K562 (cell line): Measurements from ENCODE around the gene ZBTB25. TPM values are rescaled to one million over a fixed set of nuclear protein-coding genes. Genes with fewer than 3 reads are reported as not detected.

ENCODE experiments used
- ATAC-seq: fragments of 200-7000 bp; cut with Tn5 transposase; 3 replicates; pipeline ENCODE4 v1.9.1; 2020; ENCODE audit warnings: moderate library complexity
- BruUV-seq: library from RNA; stranded (reverse); fragments of 400-500 nt; replicated peaks from 2 replicates; lab custom pipeline; 2021; lab: Mats Ljungman, UMichigan
- CTCF ChIA-PET: fragments of 300-600 bp; formaldehyde crosslinking; extraction: SDS; loops from one replicate; lab custom pipeline; 2021; ENCODE audit warnings: low intra/inter-chr PET ratio; lab: Yijun Ruan, JAX
- POLR2A ChIA-PET: fragments of 300-600, 350-650 bp; sonication (Branson Sonifier 250); formaldehyde crosslinking; extraction: SDS; loops from one replicate; lab custom pipeline; 2021; ENCODE audit warnings: antibody characterized with exemption, inconsistent platforms; lab: Yijun Ruan, JAX
- DNase-seq, 4 experiments: peaks; one replicate each; pipeline versions ENCODE4 v3.0.0 to v3.0.0-alpha.2; 2011 to 2018; ENCODE audit warnings: low spot score in 3 of 4, mixed read lengths in 3 of 4; ENCODE audit errors: extremely low read depth in 1 of 4
- FAIRE-seq: peaks from 2 replicates; lab custom pipeline; 2011; peaks lifted over from hg19 to GRCh38; lab: Jason Lieb, UNC
- H2AFZ ChIP-seq: 2 replicates; pipeline ENCODE4 v1.6.0; 2011; ENCODE audit warnings: low read depth, low read length, control low read depth, inconsistent platforms
- H3K27ac ChIP-seq: fragments of 200-600 bp; 3 replicates; pipeline ENCODE4 v1.8.0; 2011; ENCODE audit warnings: low read depth, mild to moderate bottlenecking, control low read depth, inconsistent platforms, low read length, moderate library complexity, mixed read lengths; ENCODE audit errors: extremely low read depth
- H3K27me3 ChIP-seq, 2 experiments: fragments of 300-600 bp in 1 of 2; 2 replicates in 1 of 2; 3 replicates in 1 of 2; pipeline versions ENCODE4 v1.6.0 to v1.8.0; 2011; ENCODE audit warnings: inconsistent platforms in 2 of 2, low read length in 2 of 2, mild to moderate bottlenecking in 1 of 2, mixed read lengths in 1 of 2, moderate library complexity in 1 of 2; ENCODE audit not compliant: control insufficient read depth in 2 of 2, insufficient read depth in 2 of 2
- H3K36me3 ChIP-seq: fragments of 300-600 bp; 3 replicates; pipeline ENCODE4 v1.8.0; 2011; ENCODE audit warnings: mild to moderate bottlenecking, low read length, inconsistent platforms; ENCODE audit not compliant: control insufficient read depth, insufficient read depth
- H3K4me1 ChIP-seq, 2 experiments: fragments of 200-600 bp in 1 of 2; replicated peaks in 1 of 2; 2 replicates in 1 of 2; 3 replicates in 1 of 2; pipeline versions ENCODE4 v1.5.1 to v1.8.0; 2011; ENCODE audit warnings: inconsistent platforms in 2 of 2, low read length in 2 of 2, mild to moderate bottlenecking in 1 of 2, mixed read lengths in 1 of 2, moderate library complexity in 1 of 2; ENCODE audit not compliant: control insufficient read depth in 2 of 2, insufficient read depth in 2 of 2
- H3K4me2 ChIP-seq: 2 replicates; pipeline ENCODE4 v1.6.1; 2011; ENCODE audit warnings: low read length, control low read depth, inconsistent platforms, mixed read lengths; ENCODE audit not compliant: insufficient read depth
- H3K4me3 ChIP-seq: fragments of 200-600 bp; sonication (generic), shearing (Covaris generic); 2 replicates; pipeline ENCODE4 v1.5.1; 2016; ENCODE audit warnings: control low read depth, inconsistent platforms
- H3K79me2 ChIP-seq: fragments of 200-600 bp; 3 replicates; pipeline ENCODE4 v1.8.0; 2011; ENCODE audit warnings: low read length, inconsistent platforms; ENCODE audit not compliant: control insufficient read depth, insufficient read depth
- H3K9ac ChIP-seq, 2 experiments: 2 replicates each; pipeline versions ENCODE4 v1.6.0 to v1.6.1; 2011; ENCODE audit warnings: low read depth in 2 of 2, low read length in 2 of 2, control low read depth in 1 of 2, inconsistent platforms in 1 of 2, mild to moderate bottlenecking in 1 of 2, mixed read lengths in 1 of 2; ENCODE audit not compliant: insufficient read depth in 1 of 2
- H3K9me1 ChIP-seq: one replicate; pipeline ENCODE4 v1.6.0; 2011; ENCODE audit warnings: inconsistent platforms, mild to moderate bottlenecking, low read length, moderate library complexity; ENCODE audit not compliant: control insufficient read depth, insufficient read depth
- H3K9me3 ChIP-seq: replicated peaks from 2 replicates; pipeline ENCODE4 v1.5.1; 2011; ENCODE audit warnings: low read depth, low read length, inconsistent platforms; ENCODE audit not compliant: control insufficient read depth, insufficient read depth
- H4K20me1 ChIP-seq: replicated peaks from 2 replicates; pipeline ENCODE4 v1.6.1; 2011; ENCODE audit warnings: low read length, inconsistent platforms, mixed read lengths; ENCODE audit not compliant: control insufficient read depth, insufficient read depth
- DMBX1 ChIP-seq: fragments of 250-450 bp; sonication (Bioruptor Pico); IDR thresholded peaks from 2 replicates; pipeline ENCODE4 v1.8.0; 2022; ENCODE audit warnings: inconsistent platforms, mild to moderate bottlenecking, moderate library complexity, borderline replicate concordance
- E2F5 ChIP-seq: sonication (generic); formaldehyde crosslinking; IDR thresholded peaks from 2 replicates; pipeline ENCODE4 v1.8.0; 2022; ENCODE audit warnings: mild to moderate bottlenecking, missing genetic modification reagents
- ETV1 ChIP-seq: fragments of 450-650 bp; conservative IDR thresholded peaks from 2 replicates; pipeline ENCODE4 v1.6.1; 2016; ENCODE audit warnings: missing genetic modification characterization, control low read depth, low read depth, missing compliant biosample characterization
- KHSRP ChIP-seq: fragments of 450-650 bp; IDR thresholded peaks from 2 replicates; pipeline ENCODE4 v1.6.1; 2017
- MTA2 ChIP-seq: fragments of 450-650 bp; IDR thresholded peaks from 2 replicates; pipeline ENCODE4 v1.6.1; 2016; ENCODE audit warnings: low read depth
- RFX7 ChIP-seq: fragments of 250-450 bp; sonication (Bioruptor Pico); IDR thresholded peaks from 2 replicates; pipeline ENCODE4 v1.5.1; 2021; ENCODE audit warnings: mild to moderate bottlenecking
- TAF15 ChIP-seq: fragments of 200-400 bp; formaldehyde crosslinking; IDR thresholded peaks from 2 replicates; pipeline ENCODE4 v1.6.1; 2017; ENCODE audit warnings: mild to moderate bottlenecking, low read depth, low read length, moderate library complexity
- TEAD4 ChIP-seq, 2 experiments: sonication (generic) in 1 of 2; formaldehyde crosslinking in 1 of 2; IDR thresholded peaks; 2 replicates each; pipeline versions ENCODE4 v1.6.1 to v1.8.0; 2012 to 2022; ENCODE audit warnings: borderline replicate concordance in 1 of 2, inconsistent platforms in 1 of 2, low read length in 1 of 2, mild to moderate bottlenecking in 1 of 2, missing genetic modification reagents in 1 of 2
- USF1 ChIP-seq: sonication (generic); formaldehyde crosslinking; IDR thresholded peaks from 2 replicates; pipeline ENCODE4 v1.9.0; 2022; ENCODE audit warnings: mild to moderate bottlenecking, missing genetic modification reagents
- ZNF140 ChIP-seq: fragments of 250-450 bp; sonication (Bioruptor Pico); IDR thresholded peaks from 2 replicates; pipeline ENCODE4 v1.8.0; 2021; ENCODE audit warnings: moderate library complexity, mild to moderate bottlenecking, inconsistent platforms
- ZNF23 ChIP-seq: fragments of 250-450 bp; sonication (Bioruptor Pico); IDR thresholded peaks from 2 replicates; pipeline ENCODE4 v1.4.0; 2020; ENCODE audit warnings: mild to moderate bottlenecking
- ZNF398 ChIP-seq: fragments of 250-450 bp; sonication (Bioruptor Pico); IDR thresholded peaks from 2 replicates; pipeline ENCODE4 v1.8.0; 2021; ENCODE audit warnings: moderate library complexity, mild to moderate bottlenecking, inconsistent platforms
- WGBS: fragments of 100-300 bp; shearing (Covaris generic); methylation state at CpG from one replicate; pipeline ENCODE4 v1.1.6; 2016; ENCODE audit warnings: low coverage, mixed read lengths; ENCODE audit not compliant: insufficient coverage; ENCODE audit errors: missing lambda C conversion rate; 5-methylcytosine and 5-hydroxymethylcytosine counted together
- in situ Hi-C: fragments of 300-500 bp; cut with MboI; formaldehyde crosslinking; loops from 4 replicates; pipeline ENCODE4 v1.15.0; 2018; ENCODE audit warnings: inconsistent platforms, mixed read lengths
- intact Hi-C: fragments of 100-400 bp; cut with micrococcal nuclease; formaldehyde crosslinking; loops from 2 replicates; pipeline ENCODE4 v1.14.2; 2022
- polyA plus RNA-seq, 8 experiments: library from polyadenylated mRNA; depleted of rRNA in 4 of 8; stranded (reverse) in 5 of 8; unstranded in 3 of 8; fragments of >200 nt; fragmentation: Nextera tagmentation in 2 of 8; fragmentation: Illumina TruSeq in 1 of 8; extraction: Ambion mirVana in 2 of 8; extraction: Trizol in 1 of 8; gene quantifications; 2 replicates each; pipeline versions ENCODE4 v1.2.1 to v1.2.3, GENCODE V29; 2011 to 2014; ENCODE audit warnings: inconsistent platforms in 1 of 8, missing spikeins in 1 of 8
- total RNA-seq, 7 experiments: library from RNA; depleted of rRNA in 6 of 7; stranded (reverse); fragments of >200 nt in 6 of 7; fragmentation: Illumina TruSeq in 2 of 7; extraction: Trizol in 2 of 7; gene quantifications; 2 replicates each; pipeline versions ENCODE4 v1.2.1 to v1.2.3, GENCODE V29; 2011 to 2021; ENCODE audit warnings: low replicate concordance in 1 of 7

ZBTB25 gene
- total and polyA plus RNA-seq, 9 of the 15 experiments (the other 6 are each of a cell fraction or from before 2014, with no cell fraction given): 0.61 to 3.9 (median 2.3) TPM

- Histone ChIP-seq H3K4me2 (no peak overlapping the region), H3K4me1 (no peaks in the 10 kb centered on the region), H3K9ac (no peak overlapping the region), H3K36me3 (no peaks in the 10 kb centered on the region), H3K79me2 (no peaks in the 10 kb centered on the region), H3K27me3 (no peaks in the 10 kb centered on the region), H3K9me3 (no peaks in the 10 kb centered on the region), H3K27ac (no peak overlapping the region), H4K20me1 (no peaks in the 10 kb centered on the region), H2AFZ (no peak overlapping the region), H3K9me1 (no peaks in the 10 kb centered on the region), H3K4me3 (no peak overlapping the region)
- intact Hi-C loops: no loop called here
- ATAC-seq (no peak), DNase-seq (no peak), FAIRE-seq (no peak)
- ChIA-PET POLR2A (interaction anchor here (0.9 to 1.0 kb wide), 3 partner anchors 8 to 16 kb away, joined by 3 read pairs; partner anchors contain the start of gene ZBTB25), CTCF (no interaction called here)
- no TSS peak for BruUV-seq
- in situ Hi-C loops: no loop called here
- TF ChIP-seq USF1 (CRISPR knock-in tag): no peak
Measured at GRCh38 chr14:64495252-64495651, 8.4 kb downstream of the ZBTB25 start.

- WGBS: 75% methylated on average over 2 of the region's 3 CpGs
- POLR2A ChIA-PET: no interaction called here
- BruUV-seq: no TSS peak
- CTCF ChIA-PET: no interaction called here
- Histone ChIP-seq H3K36me3 (no peaks in the 10 kb centered on the region), H3K9me1 (no peaks in the 10 kb centered on the region), H3K27ac (no peak overlapping the region), H3K27me3 (no peaks in the 10 kb centered on the region), H3K79me2 (no peaks in the 10 kb centered on the region), H4K20me1 (no peaks in the 10 kb centered on the region), H2AFZ (no peak overlapping the region), H3K4me2 (no peak overlapping the region), H3K9me3 (no peaks in the 10 kb centered on the region), H3K9ac (no peak overlapping the region), H3K4me3 (no peak overlapping the region), H3K4me1 (no peaks in the 10 kb centered on the region)
- ATAC-seq (no peak), DNase-seq (no peak), FAIRE-seq (no peak)
- intact Hi-C loops (no loop called here), in situ Hi-C loops (no loop called here)
- TF ChIP-seq MTA2 (no peak), ZNF398 (CRISPR knock-in tag) (no peak), TAF15 (no peak), TEAD4 (IDR thresholded peaks at IDR 0.05; ENCODE audit: low read length) (no peak), TEAD4 (CRISPR knock-in tag; IDR thresholded peaks at IDR 0.05; ENCODE audit: borderline replicate concordance) (no peak), ETV1 (tag) (no peak), KHSRP (no peak), DMBX1 (CRISPR knock-in tag) (no peak), ZNF140 (CRISPR knock-in tag) (no peak), RFX7 (CRISPR knock-in tag) (no peak), E2F5 (CRISPR knock-in tag) (no peak), ZNF23 (no peak)
Measured at GRCh38 chr14:64493455-64493854, 10.2 kb downstream of the ZBTB25 start.
